PC-3 (cell line): ENCODE measurements around the gene APBB2. TPM values are rescaled to one million over a fixed set of nuclear protein-coding genes. Genes with fewer than 3 reads are reported as not detected.

Experiments used
- ATAC-seq: fragments of 200-7000 bp; cut with Tn5 transposase; 2 replicates; pipeline ENCODE4 v1.9.1; 2020; ENCODE audit warnings: mild to moderate bottlenecking, moderate library complexity
- BruUV-seq: library from RNA; stranded (reverse); fragments of 400-500 nt; replicated peaks from 2 replicates; lab custom pipeline; 2021; lab: Mats Ljungman, UMichigan
- CTCF ChIA-PET: fragments of 300-600 bp; sonication (Branson Sonifier 250); formaldehyde crosslinking; loops from one replicate; lab custom pipeline; 2022; ENCODE audit warnings: antibody characterized with exemption; lab: Charles Lee
- POLR2A ChIA-PET: fragments of 300-600 bp; sonication (Branson Sonifier 250); formaldehyde crosslinking; loops from one replicate; lab custom pipeline; 2022; ENCODE audit warnings: antibody characterized with exemption; ENCODE audit not compliant: unreplicated experiment; lab: Charles Lee
- DNase-seq: peaks from one replicate; pipeline ENCODE4 v3.0.0-alpha.2; 2015
- H2AFZ ChIP-seq: fragments of 300-600 bp; sonication (generic); 2 replicates; pipeline ENCODE4 v1.6.0; 2016; ENCODE audit warnings: antibody characterized with exemption, low read length
- H3F3A ChIP-seq: fragments of 300-600 bp; sonication (generic); one replicate; pipeline ENCODE4 v1.6.0; 2017; ENCODE audit warnings: antibody characterized with exemption, low read length, control low read depth, mild to moderate bottlenecking; ENCODE audit not compliant: unreplicated experiment
- H3K27ac ChIP-seq: fragments of 300-600 bp; sonication (generic); 2 replicates; pipeline ENCODE4 v1.5.1; 2016; ENCODE audit warnings: mild to moderate bottlenecking, low read length
- H3K27me3 ChIP-seq: fragments of 300-600 bp; sonication (generic); 2 replicates; pipeline ENCODE4 v1.6.1; 2016; ENCODE audit warnings: low read length, mixed read lengths
- H3K36me3 ChIP-seq: fragments of 300-600 bp; sonication (generic); 2 replicates; pipeline ENCODE4 v1.6.1; 2016; ENCODE audit warnings: low read depth, mixed run types, low read length, mixed read lengths
- H3K4me1 ChIP-seq: fragments of 300-600 bp; sonication (generic); 2 replicates; pipeline ENCODE4 v1.5.1; 2016; ENCODE audit warnings: low read length; ENCODE audit not compliant: insufficient read depth
- H3K4me2 ChIP-seq: fragments of 300-600 bp; sonication (generic); 2 replicates; pipeline ENCODE4 v1.6.0; 2016; ENCODE audit warnings: low read length
- H3K4me3 ChIP-seq: fragments of 300-600 bp; sonication (generic); 2 replicates; pipeline ENCODE4 v1.5.1; 2016; ENCODE audit warnings: mild to moderate bottlenecking, low read length, mixed read lengths
- H3K79me2 ChIP-seq: fragments of 300-600 bp; sonication (generic); 2 replicates; pipeline ENCODE4 v1.6.1; 2017; ENCODE audit warnings: low read length, mixed read lengths
- H3K9ac ChIP-seq: fragments of 300-600 bp; sonication (generic); 2 replicates; pipeline ENCODE4 v1.6.0; 2016; ENCODE audit warnings: mild to moderate bottlenecking, low read length
- H3K9me2 ChIP-seq: fragments of 300-600 bp; sonication (generic); replicated peaks from 2 replicates; pipeline ENCODE4 v1.6.1; 2016; ENCODE audit warnings: mixed run types, low read length, mixed read lengths
- H3K9me3 ChIP-seq: fragments of 300-600 bp; sonication (generic); 2 replicates; pipeline ENCODE4 v1.6.1; 2016; ENCODE audit warnings: low read length, mixed read lengths
- H4K20me1 ChIP-seq: fragments of 300-600 bp; sonication (generic); 2 replicates; pipeline ENCODE4 v1.6.1; 2016; ENCODE audit warnings: low read length, mixed read lengths
- EZH2 ChIP-seq: fragments of 300-600 bp; sonication (generic); IDR thresholded peaks from one replicate; pipeline ENCODE4 v1.6.1; 2017; ENCODE audit warnings: antibody characterized with exemption, mild to moderate bottlenecking, low read length; ENCODE audit not compliant: unreplicated experiment
- EZH2phosphoT487 ChIP-seq: fragments of 300-600 bp; sonication (generic); IDR thresholded peaks from 2 replicates; pipeline ENCODE4 v1.6.1; 2018; ENCODE audit warnings: mild to moderate bottlenecking, antibody characterized with exemption, low read length, borderline replicate concordance
- intact Hi-C: fragments of 100-400 bp; cut with micrococcal nuclease; formaldehyde crosslinking; loops from 2 replicates; pipeline ENCODE4 v1.9.0; 2023
- total RNA-seq: library from RNA; depleted of rRNA; stranded (reverse); fragments of >200 nt; gene quantifications from 2 replicates; pipeline ENCODE4 v1.2.3, GENCODE V29; 2014
- TF ChIP-seq, protein P1 (sequence below): fragments of 300-600 bp; sonication (generic); conservative IDR thresholded peaks from 2 replicates; pipeline ENCODE4 v1.5.1; 2017; ENCODE audit warnings: antibody characterized with exemption, low read depth, mild to moderate bottlenecking, low read length

Gene APBB2
- total RNA-seq, 1 experiment from 2014 or later, result 24.7 TPM

DNA sequence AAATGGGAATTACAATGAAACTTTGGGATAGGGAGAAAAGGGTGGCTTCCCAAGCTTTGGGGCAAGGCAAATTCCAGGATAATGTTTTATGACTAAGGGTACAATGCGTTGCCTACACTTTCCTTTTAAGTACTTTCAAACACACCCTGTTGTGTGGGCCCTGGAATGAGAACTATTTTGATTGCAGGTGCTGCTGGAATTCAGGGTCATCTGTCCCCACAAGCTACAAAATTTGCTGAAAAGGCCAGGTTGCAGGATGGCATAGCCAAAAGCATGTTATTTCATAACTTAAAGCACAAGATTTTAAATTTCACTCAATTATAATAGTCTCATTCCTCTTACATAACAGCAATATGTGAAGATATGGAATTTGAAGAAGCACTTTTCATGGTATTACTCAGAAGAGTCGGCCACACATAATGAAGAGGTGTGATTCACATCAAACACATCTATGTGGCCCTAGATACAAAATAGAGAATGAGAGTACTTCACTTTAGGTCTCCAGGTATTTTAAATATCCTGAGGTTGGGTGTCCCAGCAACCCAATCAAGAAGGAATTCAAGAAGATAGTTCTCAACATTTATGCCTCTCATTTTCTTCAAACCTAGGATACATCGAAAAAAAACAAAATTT is 89.3 kb downstream of the APBB2 start:
- no peaks in the 10 kb centered on the region for H3F3A ChIP-seq
- H3K9me3 ChIP-seq, result no peaks in the 10 kb centered on the region
- no peaks in the 10 kb centered on the region for H3K79me2 ChIP-seq
- H4K20me1 ChIP-seq, result no peaks in the 10 kb centered on the region
- no peaks in the 10 kb centered on the region for H3K36me3 ChIP-seq
- POLR2A ChIA-PET, result no interaction called here
- no peak overlapping the region for H3K27ac ChIP-seq
- intact Hi-C loops, result no loop called here
- DNase-seq (no peak), ATAC-seq (no peak)
- no peaks in the 10 kb centered on the region for H3K9me2 ChIP-seq
- TF ChIP-seq EZH2 (no peak), EZH2phosphoT487 (no peak)
- TF ChIP-seq, protein P1, sequence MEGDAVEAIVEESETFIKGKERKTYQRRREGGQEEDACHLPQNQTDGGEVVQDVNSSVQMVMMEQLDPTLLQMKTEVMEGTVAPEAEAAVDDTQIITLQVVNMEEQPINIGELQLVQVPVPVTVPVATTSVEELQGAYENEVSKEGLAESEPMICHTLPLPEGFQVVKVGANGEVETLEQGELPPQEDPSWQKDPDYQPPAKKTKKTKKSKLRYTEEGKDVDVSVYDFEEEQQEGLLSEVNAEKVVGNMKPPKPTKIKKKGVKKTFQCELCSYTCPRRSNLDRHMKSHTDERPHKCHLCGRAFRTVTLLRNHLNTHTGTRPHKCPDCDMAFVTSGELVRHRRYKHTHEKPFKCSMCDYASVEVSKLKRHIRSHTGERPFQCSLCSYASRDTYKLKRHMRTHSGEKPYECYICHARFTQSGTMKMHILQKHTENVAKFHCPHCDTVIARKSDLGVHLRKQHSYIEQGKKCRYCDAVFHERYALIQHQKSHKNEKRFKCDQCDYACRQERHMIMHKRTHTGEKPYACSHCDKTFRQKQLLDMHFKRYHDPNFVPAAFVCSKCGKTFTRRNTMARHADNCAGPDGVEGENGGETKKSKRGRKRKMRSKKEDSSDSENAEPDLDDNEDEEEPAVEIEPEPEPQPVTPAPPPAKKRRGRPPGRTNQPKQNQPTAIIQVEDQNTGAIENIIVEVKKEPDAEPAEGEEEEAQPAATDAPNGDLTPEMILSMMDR, result no peak
- CTCF ChIA-PET, result no interaction called here
- no peak overlapping the region for H3K9ac ChIP-seq
- no peak overlapping the region for H3K4me3 ChIP-seq
- H2AFZ ChIP-seq, result no peak overlapping the region
- peaks cover 5% of the 10 kb centered on the region for H3K4me1 ChIP-seq
- no TSS peak for BruUV-seq
- no peak overlapping the region for H3K4me2 ChIP-seq
- no peaks in the 10 kb centered on the region for H3K27me3 ChIP-seq

DNA sequence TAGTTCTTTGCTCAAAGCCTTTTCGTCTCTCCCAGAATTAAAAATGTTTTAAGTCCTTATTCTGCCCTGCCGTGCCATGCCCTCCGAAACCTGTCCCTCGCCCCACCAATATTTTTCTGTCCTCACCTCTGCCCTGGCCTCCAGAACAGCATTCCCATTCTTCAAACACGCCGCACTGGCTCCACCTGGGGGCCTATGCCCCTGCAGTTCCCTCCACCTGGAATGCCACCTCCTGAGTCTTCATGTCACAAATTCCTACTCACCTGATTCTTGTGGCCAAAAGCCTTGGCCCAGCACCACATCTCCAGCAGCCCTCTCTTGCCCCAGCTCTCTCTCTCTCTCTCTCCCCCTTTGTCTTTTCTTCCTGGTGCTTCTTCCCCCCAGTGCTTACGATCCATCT is 91.6 kb downstream of the APBB2 start:
- Histone ChIP-seq H3K36me3 (no peaks in the 10 kb centered on the region), H3K27me3 (no peaks in the 10 kb centered on the region), H3K79me2 (no peaks in the 10 kb centered on the region), H4K20me1 (no peaks in the 10 kb centered on the region), H3F3A (no peaks in the 10 kb centered on the region), H3K4me3 (no peak overlapping the region), H3K9me3 (no peaks in the 10 kb centered on the region), H3K27ac (no peak overlapping the region), H3K9me2 (no peaks in the 10 kb centered on the region), H2AFZ (no peak overlapping the region), H3K4me2 (no peak overlapping the region), H3K4me1 (peaks cover 5% of the 10 kb centered on the region), H3K9ac (no peak overlapping the region)
- DNase-seq (no peak), ATAC-seq (no peak)
- BruUV-seq, result no TSS peak
- CTCF ChIA-PET, result no interaction called here
- TF ChIP-seq, protein P1, result no peak
- TF ChIP-seq EZH2phosphoT487, result no peak
- no peak for TF ChIP-seq EZH2
- intact Hi-C loops, result no loop called here
- POLR2A ChIA-PET, result no interaction called here

- DNase-seq (no peak), ATAC-seq (no peak)
- POLR2A ChIA-PET, result no interaction called here
- Histone ChIP-seq H3K9me2 (no peaks in the 10 kb centered on the region), H3K79me2 (no peaks in the 10 kb centered on the region), H2AFZ (no peak overlapping the region), H3K4me1 (peaks cover 5% of the 10 kb centered on the region), H3K27me3 (no peaks in the 10 kb centered on the region), H4K20me1 (no peaks in the 10 kb centered on the region), H3K4me2 (no peak overlapping the region), H3F3A (no peaks in the 10 kb centered on the region), H3K4me3 (no peak overlapping the region), H3K9ac (no peak overlapping the region), H3K9me3 (no peaks in the 10 kb centered on the region), H3K27ac (no peak overlapping the region), H3K36me3 (no peaks in the 10 kb centered on the region)
- no TSS peak for BruUV-seq
- TF ChIP-seq, protein P1, result no peak
- TF ChIP-seq EZH2, result no peak
- TF ChIP-seq EZH2phosphoT487, result no peak
- CTCF ChIA-PET, result no interaction called here
- intact Hi-C loops, result no loop called here
These were observed 92.0 kb downstream of the APBB2 start for GRCh38 chr4:41122309-41122708.
